HG03280 (cell line): ENCODE results near the gene FAM110A.
"Not testable (repeated sequence)": the region's sequence is repeated elsewhere in the genome, so short reads cannot be mapped to it uniquely, and the experiment has no call there.

ENCODE experiments used
- ATAC-seq: cut with Tn5 transposase; IDR thresholded peaks from one replicate; pipeline ENCODE4 v1.9.1; 2021; ENCODE audit warnings: mild to moderate bottlenecking, moderate library complexity; ENCODE audit not compliant: unreplicated experiment

The FAM110A gene

GRCh38 chr20:841568-842546 is 8.3 kb downstream of the FAM110A start:
- no peak for ATAC-seq

GRCh38 chr20:842547-842940 is 9.0 kb downstream of the FAM110A start:
- ATAC-seq, result no peak

GRCh38 chr20:843912-844311 is 10.4 kb downstream of the FAM110A start:
- ATAC-seq, result no peak

GRCh38 chr20:844473-845225 is 11.1 kb downstream of the FAM110A start:
- ATAC-seq, result peak; percentile 94

- no peak for ATAC-seq
Observed at GRCh38 chr20:845226-845868, 11.8 kb downstream of the FAM110A start.

GRCh38 chr20:845941-846893 is 12.7 kb downstream of the FAM110A start:
- no peak for ATAC-seq

- ATAC-seq, result no peak
Observed at GRCh38 chr20:846894-847278, 13.4 kb downstream of the FAM110A start.

- no peak for ATAC-seq
Observed at GRCh38 chr20:848193-848592, 14.7 kb downstream of the FAM110A start.

- not testable (repeated sequence) for ATAC-seq
Observed at GRCh38 chr20:848731-849130, 15.2 kb downstream of the FAM110A start.

- ATAC-seq, result no peak
Observed at GRCh38 chr20:853406-853996, 20.0 kb downstream of the FAM110A start.

GRCh38 chr20:854601-855000 is 21.1 kb downstream of the FAM110A start:
- ATAC-seq, result no peak

GRCh38 chr20:855466-856360 is 22.2 kb downstream of the FAM110A start:
- ATAC-seq, result no peak

- no peak for ATAC-seq
Observed at GRCh38 chr20:856361-856775, 22.9 kb downstream of the FAM110A start.

GRCh38 chr20:858011-858410 is 24.5 kb downstream of the FAM110A start:
- ATAC-seq, result no peak

GRCh38 chr20:859751-860231 is 26.3 kb downstream of the FAM110A start:
- no peak for ATAC-seq

GRCh38 chr20:860891-861290 is 27.4 kb downstream of the FAM110A start:
- ATAC-seq, result no peak

- ATAC-seq, result no peak
Observed at GRCh38 chr20:865440-865839, 31.9 kb downstream of the FAM110A start.

GRCh38 chr20:868279-868678 is 34.8 kb downstream of the FAM110A start:
- no peak for ATAC-seq

- ATAC-seq, result no peak
Observed at GRCh38 chr20:869606-870005, 36.1 kb downstream of the FAM110A start.
